ENCODE results near the gene LIME1. TPM values are rescaled to one million over a fixed set of nuclear protein-coding genes. Genes with fewer than 3 reads are reported as not detected.
A peak's percentile ranks its signal among the peaks of the same experiment; 100 is the strongest.

LIME1 gene
- total RNA-seq, 1 donor from 2014 or later, result 32.4 TPM

DNA sequence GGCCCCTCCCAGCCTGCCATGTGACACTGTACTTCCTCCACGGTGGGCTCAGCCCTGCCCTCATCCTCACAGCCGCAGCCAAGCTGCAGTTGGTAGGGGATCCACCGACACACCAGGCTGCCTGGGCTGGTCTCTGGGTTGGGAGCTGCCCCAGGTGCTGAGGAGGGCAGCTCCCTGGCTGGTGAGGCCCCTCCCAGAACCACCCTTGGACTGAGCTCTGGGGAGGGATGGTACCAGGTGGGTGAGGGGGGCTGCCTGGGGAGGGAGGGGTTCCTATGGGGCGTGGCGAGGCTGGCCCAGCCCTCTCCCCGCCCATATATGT is 40.2 kb upstream of the LIME1 start:
- H3K4me1 ChIP-seq, result peaks cover 43% of the 10 kb centered on the region
- no peaks in the 10 kb centered on the region for H3K36me3 ChIP-seq
- peak overlapping the region in 1 of 2 donors; percentile 13 for H3K4me3 ChIP-seq
- no peak overlapping the region for H3K27ac ChIP-seq
- no peaks in the 10 kb centered on the region for H3K27me3 ChIP-seq
- TF ChIP-seq POLR2A (IDR thresholded peaks at IDR 0.05) (no peak), POLR2AphosphoS5 (IDR thresholded peaks at IDR 0.05; ENCODE audit: insufficient read depth in 1 of 2, low read depth in 1 of 2) (no peak)
- TF ChIP-seq, protein P1, sequence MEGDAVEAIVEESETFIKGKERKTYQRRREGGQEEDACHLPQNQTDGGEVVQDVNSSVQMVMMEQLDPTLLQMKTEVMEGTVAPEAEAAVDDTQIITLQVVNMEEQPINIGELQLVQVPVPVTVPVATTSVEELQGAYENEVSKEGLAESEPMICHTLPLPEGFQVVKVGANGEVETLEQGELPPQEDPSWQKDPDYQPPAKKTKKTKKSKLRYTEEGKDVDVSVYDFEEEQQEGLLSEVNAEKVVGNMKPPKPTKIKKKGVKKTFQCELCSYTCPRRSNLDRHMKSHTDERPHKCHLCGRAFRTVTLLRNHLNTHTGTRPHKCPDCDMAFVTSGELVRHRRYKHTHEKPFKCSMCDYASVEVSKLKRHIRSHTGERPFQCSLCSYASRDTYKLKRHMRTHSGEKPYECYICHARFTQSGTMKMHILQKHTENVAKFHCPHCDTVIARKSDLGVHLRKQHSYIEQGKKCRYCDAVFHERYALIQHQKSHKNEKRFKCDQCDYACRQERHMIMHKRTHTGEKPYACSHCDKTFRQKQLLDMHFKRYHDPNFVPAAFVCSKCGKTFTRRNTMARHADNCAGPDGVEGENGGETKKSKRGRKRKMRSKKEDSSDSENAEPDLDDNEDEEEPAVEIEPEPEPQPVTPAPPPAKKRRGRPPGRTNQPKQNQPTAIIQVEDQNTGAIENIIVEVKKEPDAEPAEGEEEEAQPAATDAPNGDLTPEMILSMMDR (IDR thresholded peaks at IDR 0.05), result no peak
- no peaks in the 10 kb centered on the region for H3K9me3 ChIP-seq
- intact Hi-C loops (cut with DNase I), result no loop called here
- DNase-seq (ENCODE audit: extremely low spot score in 2 of 2), result no peak

DNA sequence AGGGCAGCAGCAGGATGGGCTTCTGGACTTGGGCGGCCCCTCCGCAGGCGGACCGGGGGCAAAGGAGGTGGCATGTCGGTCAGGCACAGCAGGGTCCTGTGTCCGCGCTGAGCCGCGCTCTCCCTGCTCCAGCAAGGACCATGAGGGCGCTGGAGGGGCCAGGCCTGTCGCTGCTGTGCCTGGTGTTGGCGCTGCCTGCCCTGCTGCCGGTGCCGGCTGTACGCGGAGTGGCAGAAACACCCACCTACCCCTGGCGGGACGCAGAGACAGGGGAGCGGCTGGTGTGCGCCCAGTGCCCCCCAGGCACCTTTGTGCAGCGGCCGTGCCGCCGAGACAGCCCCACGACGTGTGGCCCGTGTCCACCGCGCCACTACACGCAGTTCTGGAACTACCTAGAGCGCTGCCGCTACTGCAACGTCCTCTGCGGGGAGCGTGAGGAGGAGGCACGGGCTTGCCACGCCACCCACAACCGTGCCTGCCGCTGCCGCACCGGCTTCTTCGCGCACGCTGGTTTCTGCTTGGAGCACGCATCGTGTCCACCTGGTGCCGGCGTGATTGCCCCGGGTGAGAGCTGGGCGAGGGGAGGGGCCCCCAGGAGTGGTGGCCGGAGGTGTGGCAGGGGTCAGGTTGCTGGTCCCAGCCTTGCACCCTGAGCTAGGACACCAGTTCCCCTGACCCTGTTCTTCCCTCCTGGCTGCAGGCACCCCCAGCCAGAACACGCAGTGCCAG is 39.7 kb upstream of the LIME1 start, which contains the start of gene TNFRSF6B:
TNFRSF6B (plus strand) TSS at position 25 of the 729 bp plus-strand sequence; CDS start at position 141, 116 bp downstream.
- TF ChIP-seq, protein P1 (IDR thresholded peaks at IDR 0.05), result no peak
- TF ChIP-seq POLR2A (IDR thresholded peaks at IDR 0.05), result no peak
- peak in 1 of 2 donors; percentile 43 for TF ChIP-seq POLR2AphosphoS5 (IDR thresholded peaks at IDR 0.05; ENCODE audit: insufficient read depth in 1 of 2, low read depth in 1 of 2)
- Histone ChIP-seq H3K27me3 (no peaks in the 10 kb centered on the region), H3K27ac (no peak within 1 kb of the TSS), H3K4me1 (peaks cover 43% of the 10 kb centered on the region), H3K36me3 (no peaks in the 10 kb centered on the region), H3K9me3 (no peaks in the 10 kb centered on the region), H3K4me3 (peak within 1 kb of the TSS; percentile 9 to 13)
- intact Hi-C loops (cut with DNase I), result no loop called here
- no peak for DNase-seq (ENCODE audit: extremely low spot score in 2 of 2)

DNA sequence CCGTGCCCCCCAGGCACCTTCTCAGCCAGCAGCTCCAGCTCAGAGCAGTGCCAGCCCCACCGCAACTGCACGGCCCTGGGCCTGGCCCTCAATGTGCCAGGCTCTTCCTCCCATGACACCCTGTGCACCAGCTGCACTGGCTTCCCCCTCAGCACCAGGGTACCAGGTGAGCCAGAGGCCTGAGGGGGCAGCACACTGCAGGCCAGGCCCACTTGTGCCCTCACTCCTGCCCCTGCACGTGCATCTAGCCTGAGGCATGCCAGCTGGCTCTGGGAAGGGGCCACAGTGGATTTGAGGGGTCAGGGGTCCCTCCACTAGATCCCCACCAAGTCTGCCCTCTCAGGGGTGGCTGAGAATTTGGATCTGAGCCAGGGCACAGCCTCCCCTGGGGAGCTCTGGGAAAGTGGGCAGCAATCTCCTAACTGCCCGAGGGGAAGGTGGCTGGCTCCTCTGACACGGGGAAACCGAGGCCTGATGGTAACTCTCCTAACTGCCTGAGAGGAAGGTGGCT is 39.1 kb upstream of the LIME1 start:
- H3K27ac ChIP-seq, result no peak overlapping the region
- no peaks in the 10 kb centered on the region for H3K36me3 ChIP-seq
- no peak for DNase-seq (ENCODE audit: extremely low spot score in 2 of 2)
- intact Hi-C loops (cut with DNase I), result no loop called here
- peak overlapping the region in 1 of 2 donors; percentile 9 for H3K4me3 ChIP-seq
- TF ChIP-seq, protein P1 (IDR thresholded peaks at IDR 0.05), result no peak
- no peak for TF ChIP-seq POLR2AphosphoS5 (IDR thresholded peaks at IDR 0.05; ENCODE audit: insufficient read depth in 1 of 2, low read depth in 1 of 2)
- TF ChIP-seq POLR2A (IDR thresholded peaks at IDR 0.05), result no peak
- no peaks in the 10 kb centered on the region for H3K27me3 ChIP-seq
- H3K4me1 ChIP-seq, result peaks cover 43% of the 10 kb centered on the region
- no peaks in the 10 kb centered on the region for H3K9me3 ChIP-seq

DNA sequence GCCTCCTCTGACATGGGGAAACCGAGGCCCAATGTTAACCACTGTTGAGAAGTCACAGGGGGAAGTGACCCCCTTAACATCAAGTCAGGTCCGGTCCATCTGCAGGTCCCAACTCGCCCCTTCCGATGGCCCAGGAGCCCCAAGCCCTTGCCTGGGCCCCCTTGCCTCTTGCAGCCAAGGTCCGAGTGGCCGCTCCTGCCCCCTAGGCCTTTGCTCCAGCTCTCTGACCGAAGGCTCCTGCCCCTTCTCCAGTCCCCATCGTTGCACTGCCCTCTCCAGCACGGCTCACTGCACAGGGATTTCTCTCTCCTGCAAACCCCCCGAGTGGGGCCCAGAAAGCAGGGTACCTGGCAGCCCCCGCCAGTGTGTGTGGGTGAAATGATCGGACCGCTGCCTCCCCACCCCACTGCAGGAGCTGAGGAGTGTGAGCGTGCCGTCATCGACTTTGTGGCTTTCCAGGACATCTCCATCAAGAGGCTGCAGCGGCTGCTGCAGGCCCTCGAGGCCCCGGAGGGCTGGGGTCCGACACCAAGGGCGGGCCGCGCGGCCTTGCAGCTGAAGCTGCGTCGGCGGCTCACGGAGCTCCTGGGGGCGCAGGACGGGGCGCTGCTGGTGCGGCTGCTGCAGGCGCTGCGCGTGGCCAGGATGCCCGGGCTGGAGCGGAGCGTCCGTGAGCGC is 38.5 kb upstream of the LIME1 start:
- no peak overlapping the region for H3K27ac ChIP-seq
- no peak for TF ChIP-seq POLR2A (IDR thresholded peaks at IDR 0.05)
- no peak for TF ChIP-seq POLR2AphosphoS5 (IDR thresholded peaks at IDR 0.05; ENCODE audit: insufficient read depth in 1 of 2, low read depth in 1 of 2)
- TF ChIP-seq, protein P1 (IDR thresholded peaks at IDR 0.05), result no peak

More for the DNA sequence above, 38.5 kb upstream of the LIME1 start:
- H3K4me3 ChIP-seq, result no peak overlapping the region
- intact Hi-C loops (cut with DNase I), result no loop called here
- H3K4me1 ChIP-seq, result peaks cover 43% of the 10 kb centered on the region
- no peaks in the 10 kb centered on the region for H3K9me3 ChIP-seq
- DNase-seq (ENCODE audit: extremely low spot score in 2 of 2), result no peak
- H3K27me3 ChIP-seq, result no peaks in the 10 kb centered on the region
- H3K36me3 ChIP-seq, result no peaks in the 10 kb centered on the region

All from vagina (tissue), 2 donors.